HG03439 (cell line): ENCODE data around the gene CAVIN1.
"Not testable (repeated sequence)": the region's sequence is repeated elsewhere in the genome, so short reads cannot be mapped to it uniquely, and the experiment has no call there.

Experiments
- ATAC-seq: cut with Tn5 transposase; IDR thresholded peaks from one replicate; pipeline ENCODE4 v1.9.1; 2021; ENCODE audit warnings: mild to moderate bottlenecking, moderate library complexity; ENCODE audit not compliant: unreplicated experiment

Gene CAVIN1

DNA sequence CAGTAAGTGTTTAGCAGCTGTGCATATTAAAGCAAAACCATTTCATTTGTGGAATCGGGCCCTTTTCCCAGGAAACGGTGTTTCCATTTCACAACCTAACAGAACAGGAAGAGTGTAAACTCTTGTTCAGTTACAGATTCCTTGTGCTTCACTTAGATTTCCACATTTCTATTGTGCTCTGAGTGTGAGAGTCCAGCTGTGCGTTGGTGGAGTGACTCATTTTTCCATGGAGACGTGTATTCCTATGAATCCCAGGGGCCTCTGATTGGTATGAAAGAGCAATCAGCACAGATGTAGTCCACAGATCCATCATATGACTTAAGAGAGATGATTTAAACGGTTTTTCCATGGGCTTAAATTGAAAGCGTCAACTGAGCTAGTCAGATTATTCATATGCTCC, 13.3 kb upstream of the CAVIN1 start:
- no peak for ATAC-seq

DNA sequence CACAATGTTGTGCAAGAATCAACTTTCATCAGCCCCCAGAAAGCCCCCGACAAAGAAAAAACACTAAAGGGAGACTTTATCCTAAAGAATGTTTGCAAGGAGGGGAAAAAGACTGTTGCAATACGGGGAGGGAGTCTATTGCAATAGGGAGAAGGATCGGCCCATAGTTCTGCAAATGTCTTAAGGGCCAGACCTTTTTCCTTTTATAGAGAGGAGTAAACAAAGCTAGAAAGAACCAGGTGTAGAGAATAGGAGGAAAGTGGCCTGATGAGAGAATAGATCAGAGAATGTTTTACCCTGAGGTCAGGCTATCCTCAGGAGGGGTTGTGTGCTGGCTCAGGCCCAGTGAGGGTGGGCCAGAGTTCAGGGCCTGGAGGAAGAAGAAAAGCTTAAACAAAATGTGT, 8.7 kb upstream of the CAVIN1 start:
- ATAC-seq: no peak

GRCh38 chr17:42429726-42430447, 6.8 kb upstream of the CAVIN1 start:
- no peak for ATAC-seq

- no peak for ATAC-seq
These were observed 5.3 kb upstream of the CAVIN1 start for GRCh38 chr17:42428141-42428944.

DNA sequence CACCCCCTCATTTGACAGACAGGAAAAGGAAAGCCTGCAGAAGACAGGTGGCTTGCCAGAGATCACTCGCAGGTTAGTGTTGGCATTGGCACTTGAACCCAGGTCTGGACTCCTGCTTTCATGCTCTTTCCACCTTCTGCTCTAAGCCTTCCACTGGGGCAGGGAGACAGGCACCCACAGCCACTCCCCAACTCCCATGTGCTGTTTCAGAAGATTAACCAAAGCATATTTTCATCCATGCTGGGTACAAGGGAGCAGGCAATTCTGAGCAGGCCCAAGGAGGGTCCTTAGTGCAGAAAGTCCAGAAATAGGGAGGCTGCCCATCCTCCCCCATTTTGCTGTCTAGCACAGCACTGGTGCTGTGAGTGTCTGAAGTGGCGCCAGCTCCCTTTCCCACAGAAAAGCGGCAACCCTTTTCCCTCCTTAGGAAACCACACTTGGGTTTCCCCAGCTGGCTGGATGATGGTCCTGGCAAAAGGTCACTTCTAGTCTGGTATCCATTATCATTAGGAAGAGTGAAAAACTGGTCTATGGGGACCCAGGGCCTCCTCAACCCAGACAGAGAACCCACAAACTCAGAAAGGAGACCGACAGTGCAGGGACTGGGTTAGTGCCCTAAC, 2.0 kb upstream of the CAVIN1 start:
- ATAC-seq: no peak

DNA sequence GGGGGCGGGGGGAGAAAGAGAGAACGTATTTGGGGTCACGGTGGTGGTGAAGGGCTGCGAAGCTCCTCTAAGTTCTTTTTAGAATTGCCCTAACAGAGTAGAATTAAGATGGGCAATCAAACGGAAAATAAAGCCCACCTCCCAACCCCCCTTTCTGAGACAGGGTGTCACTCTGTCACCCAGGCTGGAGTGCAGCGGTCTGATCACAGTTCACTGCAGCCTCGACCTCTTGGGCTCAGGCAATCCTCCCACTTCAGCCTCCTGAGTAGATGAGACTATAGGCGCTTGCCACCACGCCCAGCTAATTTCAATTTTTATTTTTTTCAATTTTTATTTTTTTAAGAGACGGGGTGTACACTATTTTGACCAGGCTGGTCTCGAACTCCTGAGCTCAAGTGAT, 710 bp upstream of the CAVIN1 start:
- no peak for ATAC-seq

DNA sequence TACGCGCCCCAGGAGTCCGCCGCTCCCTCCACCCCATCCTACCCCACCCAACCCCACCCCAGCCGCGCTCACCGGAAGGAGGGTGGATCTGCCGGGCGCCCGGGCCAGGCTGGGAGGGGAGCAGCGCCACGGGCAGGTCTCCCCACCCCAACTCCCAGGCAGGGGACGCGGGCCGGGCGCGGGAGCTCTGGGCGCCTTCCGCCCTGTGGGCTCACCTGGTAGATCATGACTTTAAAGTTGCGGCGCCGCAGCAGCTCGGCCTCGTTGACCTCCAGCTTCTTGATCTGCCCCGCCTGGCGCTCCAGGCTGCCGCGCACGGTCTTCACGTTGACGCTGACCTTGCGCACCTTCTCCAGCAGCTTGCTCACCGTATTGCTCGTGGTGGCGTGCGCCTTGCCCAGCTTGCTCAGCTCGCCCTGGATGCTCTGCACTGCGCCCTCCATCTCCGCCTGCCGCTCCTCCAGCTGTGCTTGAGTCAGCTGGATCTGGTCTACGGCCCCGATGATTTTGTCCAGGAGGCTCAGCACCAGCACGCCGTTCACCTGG, 571 bp downstream of the CAVIN1 start:
- ATAC-seq: no peak

DNA sequence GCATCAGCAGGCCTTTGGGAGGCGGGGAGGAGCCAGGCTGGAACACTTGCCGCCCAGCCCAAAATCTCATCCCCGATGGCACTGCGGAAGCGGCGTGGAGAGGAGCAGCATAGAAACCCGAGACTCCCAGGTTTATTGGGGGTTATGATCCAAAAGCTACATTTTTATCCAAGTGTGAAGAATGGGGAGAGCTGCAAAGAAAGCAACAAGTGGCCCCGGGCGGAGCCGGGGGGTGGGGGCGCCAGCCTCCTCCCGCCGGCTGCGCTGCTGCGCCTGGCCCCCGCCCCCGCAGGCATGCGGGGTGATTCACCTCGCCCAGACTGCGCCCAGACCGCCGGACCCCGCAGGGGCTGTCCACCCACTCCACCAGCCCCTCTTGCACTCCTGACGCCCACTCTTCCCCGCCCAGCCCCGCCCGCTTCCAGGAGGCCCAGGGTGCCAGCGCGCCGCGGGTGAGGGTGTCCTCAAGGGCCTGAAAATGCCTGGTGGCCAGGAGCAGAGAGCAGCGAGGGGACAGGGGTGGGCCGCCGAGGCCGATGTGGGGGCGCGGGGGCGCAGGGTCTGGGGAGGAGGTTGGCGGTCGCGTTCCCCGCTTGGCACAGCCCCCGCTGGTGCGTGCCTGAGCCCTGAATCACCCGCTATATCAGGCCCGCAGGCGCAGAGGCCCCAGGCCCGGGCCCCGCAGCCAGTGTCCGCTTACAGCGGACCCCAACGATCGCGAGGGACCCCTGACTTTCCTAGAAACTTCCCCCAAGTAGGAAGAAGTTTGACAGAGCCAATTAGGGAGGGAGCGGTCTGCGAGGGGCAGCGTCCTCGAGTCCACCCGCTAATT, 1.3 kb downstream of the CAVIN1 start:
- no peak for ATAC-seq

DNA sequence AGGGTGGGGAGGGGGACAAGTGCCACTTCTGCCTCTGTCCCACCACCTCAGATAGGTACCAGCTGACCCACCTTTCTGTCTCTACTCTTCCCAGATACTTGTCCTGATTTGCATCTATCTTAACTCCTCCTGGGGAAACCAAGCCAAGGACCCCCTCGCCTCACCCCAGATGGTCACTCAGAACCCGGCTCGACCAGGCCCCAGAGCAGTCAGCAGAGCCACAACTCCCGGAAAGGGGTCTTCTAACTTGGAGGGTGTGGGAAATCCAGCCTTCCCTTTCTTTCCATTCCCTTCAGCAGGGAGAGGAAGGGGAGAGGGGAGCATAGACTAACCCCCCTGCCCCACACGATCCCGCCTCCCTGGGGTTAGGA, 1.9 kb downstream of the CAVIN1 start:
- no peak for ATAC-seq

- ATAC-seq: not testable (repeated sequence)
These were observed 5.1 kb downstream of the CAVIN1 start for GRCh38 chr17:42417981-42418380.

- no peak for ATAC-seq
These were observed 8.2 kb downstream of the CAVIN1 start for GRCh38 chr17:42414704-42415409.

DNA sequence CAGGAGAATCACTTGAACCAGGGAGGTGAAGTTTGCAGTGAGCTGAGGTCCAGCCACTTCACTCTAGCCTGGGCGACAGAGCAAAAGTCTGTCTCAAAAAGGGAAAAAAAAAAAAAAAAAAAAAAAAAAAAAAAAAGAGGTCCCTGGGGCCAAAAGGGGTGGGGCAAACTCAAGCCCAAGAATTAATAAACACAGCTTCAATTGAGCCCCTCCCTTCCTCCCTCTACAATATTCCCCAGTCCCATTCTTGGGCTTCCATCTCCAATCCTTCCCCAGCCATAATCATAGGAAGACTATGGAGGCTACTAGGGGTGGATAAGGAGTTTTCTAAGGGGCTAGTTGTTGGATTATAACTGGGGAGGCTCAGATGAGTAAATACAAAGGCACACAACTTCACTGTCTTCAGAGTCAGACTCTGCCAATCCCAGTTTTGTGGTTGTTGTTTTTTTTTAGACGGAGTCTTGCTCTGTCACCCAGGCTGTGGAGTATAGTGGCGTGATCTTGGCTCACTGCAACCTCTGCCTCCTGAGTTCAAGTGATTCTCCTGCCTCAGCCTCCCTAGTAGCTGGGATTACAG, 9.5 kb downstream of the CAVIN1 start:
- ATAC-seq: no peak

DNA sequence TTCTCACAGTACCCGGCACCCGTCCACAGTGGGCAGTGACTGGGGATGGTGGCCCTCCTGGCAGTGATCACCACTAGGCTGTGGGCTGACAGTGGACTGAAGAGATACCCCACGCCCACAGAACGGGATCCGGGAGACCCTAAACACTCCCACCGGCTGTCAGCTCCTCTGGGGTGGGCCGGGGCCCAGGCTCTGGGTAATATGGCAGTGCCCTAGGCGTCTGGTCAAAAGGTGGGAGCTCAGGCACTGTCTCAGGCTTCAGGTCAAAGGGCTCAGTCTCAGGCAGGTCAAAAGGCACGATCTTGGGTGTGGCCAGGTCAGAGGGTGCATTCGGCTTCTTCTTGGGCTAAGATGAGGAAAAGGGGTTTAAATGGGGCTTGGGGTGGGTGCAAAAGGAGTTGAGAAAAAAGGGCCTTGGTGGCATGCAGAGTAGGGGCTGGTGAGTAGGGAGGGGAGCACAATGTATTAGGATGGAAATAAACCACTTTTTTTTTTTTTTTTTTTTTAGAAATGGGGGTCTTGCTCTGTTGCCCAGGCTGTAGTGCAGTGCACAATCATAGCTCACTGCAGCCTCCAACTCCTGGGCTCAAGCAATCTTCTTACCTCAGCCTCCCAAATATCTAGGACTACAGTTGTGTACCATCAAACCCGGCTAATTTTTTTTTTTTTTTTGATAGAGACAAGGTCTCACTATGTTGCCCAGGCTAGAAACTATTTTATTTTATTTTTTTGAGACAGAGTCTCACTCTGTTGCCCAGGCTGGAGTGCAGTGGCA, 11.0 kb downstream of the CAVIN1 start:
- ATAC-seq: no peak

DNA sequence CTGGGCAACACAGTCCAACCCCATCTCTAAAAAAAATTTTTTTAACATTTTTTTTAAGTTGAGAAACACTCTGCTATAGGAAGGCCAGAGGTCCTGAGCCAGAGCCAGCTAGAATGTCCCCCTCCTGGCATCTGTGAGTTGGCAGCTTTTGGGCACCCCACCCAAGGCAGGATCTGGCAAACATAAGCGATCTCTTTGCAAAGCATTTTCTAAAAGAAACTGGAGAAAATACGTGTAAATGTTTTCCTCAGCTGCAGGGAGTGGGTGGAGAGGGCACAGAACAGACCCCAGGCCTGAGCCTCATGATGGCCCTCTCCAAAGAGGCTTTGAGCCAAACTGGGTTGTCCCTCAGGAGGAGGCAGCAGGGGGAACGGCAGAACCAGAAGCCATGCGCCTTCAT, 11.7 kb downstream of the CAVIN1 start:
- no peak for ATAC-seq

DNA sequence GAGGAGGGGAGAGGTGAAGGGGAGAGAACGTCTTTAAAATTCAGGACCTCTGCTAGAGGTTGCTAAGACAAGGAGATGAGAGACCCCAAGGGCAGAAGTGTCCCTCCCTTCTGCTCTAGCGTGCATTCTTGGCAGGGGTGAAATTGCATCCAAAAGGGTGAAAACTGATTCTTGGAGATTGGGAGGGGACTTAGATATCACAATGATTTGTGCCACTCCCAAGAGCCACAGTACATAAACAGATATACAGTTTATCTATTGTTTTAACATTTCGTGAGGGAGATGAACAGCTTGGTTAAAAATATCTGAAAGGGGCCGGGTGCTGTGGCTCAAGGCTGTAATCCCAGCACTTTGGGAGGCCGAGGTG, 12.8 kb downstream of the CAVIN1 start:
- ATAC-seq: no peak

DNA sequence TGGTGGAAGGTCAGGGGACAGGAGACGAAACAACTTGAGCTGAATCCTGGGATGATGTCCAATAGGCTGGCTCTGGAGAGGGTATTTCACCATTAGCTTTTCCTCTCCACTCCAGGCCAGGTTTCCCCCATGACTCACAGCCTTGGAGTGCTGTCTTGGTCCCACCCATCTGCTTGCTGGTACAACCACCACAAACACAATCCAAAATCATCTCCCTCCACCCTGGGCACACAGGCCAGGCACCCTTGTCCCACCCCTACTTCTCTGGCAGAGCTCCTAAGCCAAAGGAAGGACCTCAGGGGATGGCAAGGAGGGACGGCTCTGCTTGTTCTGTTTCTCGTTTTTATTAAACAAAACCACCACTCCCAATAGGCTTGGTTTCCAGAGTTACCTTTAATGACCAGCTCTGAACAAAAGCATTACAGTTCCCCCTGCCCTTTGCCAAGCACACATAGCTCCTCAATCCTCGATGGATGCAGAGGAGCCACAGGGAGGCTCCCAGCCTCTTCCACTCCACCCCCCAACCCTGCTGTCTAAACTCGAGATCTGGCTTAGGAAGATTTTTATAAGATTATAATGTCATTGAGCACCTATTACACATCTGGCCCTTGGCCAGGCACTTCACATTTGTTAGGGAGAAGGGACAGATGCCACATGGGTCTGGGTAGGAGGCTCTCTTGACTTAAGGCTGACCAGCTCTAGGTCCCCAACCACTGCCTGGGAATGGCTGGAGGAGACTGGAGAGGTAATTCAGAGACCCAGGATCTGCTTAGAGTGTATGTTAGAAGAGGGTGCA, 13.3 kb downstream of the CAVIN1 start:
- ATAC-seq: no peak

DNA sequence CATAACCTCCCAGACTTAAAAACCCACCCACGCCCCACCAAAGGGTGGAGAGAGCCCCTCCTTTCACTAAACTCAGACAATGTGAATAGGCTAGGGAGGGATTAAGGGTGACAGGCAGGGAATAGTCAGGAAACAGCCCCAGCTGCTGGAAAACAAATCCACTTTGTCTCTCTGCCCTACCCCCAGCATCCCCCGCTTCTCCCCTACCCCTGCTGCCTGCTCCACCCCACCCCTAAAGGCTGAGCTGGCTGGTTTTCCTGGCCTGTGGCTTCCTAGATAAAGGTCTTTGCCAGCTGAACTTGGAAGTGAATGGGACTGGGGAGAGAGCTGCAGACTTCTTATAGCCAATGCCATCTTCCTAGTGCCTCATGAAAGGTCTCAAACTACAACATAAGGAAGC, 15.0 kb downstream of the CAVIN1 start:
- ATAC-seq: no peak

GRCh38 chr17:42407289-42407836, 15.7 kb downstream of the CAVIN1 start:
- no peak for ATAC-seq
